Suppressor macrophage (primary cell): ENCODE data around the gene IFNGR2.
"Not testable (repeated sequence)": the region's sequence is repeated elsewhere in the genome, so short reads cannot be mapped to it uniquely, and the experiment has no call there.

Experiments used
- DNase-seq, 4 experiments: peaks; one replicate each; pipeline ENCODE4 v3.0.0-alpha.2; 2020 to 2022

IFNGR2 gene

GRCh38 chr21:33402001-33402979 lies 923 bp upstream of the IFNGR2 start:
- peak; percentile 94 to 98 (median 96) for DNase-seq

- peak; percentile 59 to 75 (median 70) for DNase-seq
Measured at GRCh38 chr21:33403786-33404585, 773 bp downstream of the IFNGR2 start.

GRCh38 chr21:33406493-33406892 lies 3.3 kb downstream of the IFNGR2 start:
- no peak for DNase-seq

- no peak for DNase-seq
Measured at GRCh38 chr21:33411949-33412430, 8.8 kb downstream of the IFNGR2 start.

- DNase-seq, result not testable (repeated sequence)
Measured at GRCh38 chr21:33412439-33412831, 9.2 kb downstream of the IFNGR2 start.

GRCh38 chr21:33412832-33413519 lies 9.8 kb downstream of the IFNGR2 start:
- DNase-seq, result no peak

GRCh38 chr21:33414068-33414467 lies 10.9 kb downstream of the IFNGR2 start:
- DNase-seq, result no peak

GRCh38 chr21:33414926-33415325 lies 11.7 kb downstream of the IFNGR2 start:
- DNase-seq, result no peak

GRCh38 chr21:33418691-33419090 lies 15.5 kb downstream of the IFNGR2 start:
- no peak for DNase-seq

GRCh38 chr21:33419538-33420123 lies 16.4 kb downstream of the IFNGR2 start:
- DNase-seq, result peak in 3 of 4 experiments; percentile 29 to 68 (median 52)

GRCh38 chr21:33421713-33422393 lies 18.6 kb downstream of the IFNGR2 start:
- DNase-seq, result no peak

- no peak for DNase-seq
Measured at GRCh38 chr21:33424214-33424613, 21.0 kb downstream of the IFNGR2 start.

- no peak for DNase-seq
Measured at GRCh38 chr21:33425825-33426224, 22.6 kb downstream of the IFNGR2 start.

GRCh38 chr21:33427051-33427450 lies 23.8 kb downstream of the IFNGR2 start:
- DNase-seq, result no peak

GRCh38 chr21:33428669-33429068 lies 25.5 kb downstream of the IFNGR2 start:
- DNase-seq, result no peak

GRCh38 chr21:33430858-33431257 lies 27.6 kb downstream of the IFNGR2 start:
- no peak for DNase-seq

GRCh38 chr21:33432496-33432895 lies 29.3 kb downstream of the IFNGR2 start:
- peak in 2 of 4 experiments; percentile 31 to 38 for DNase-seq

- DNase-seq, result no peak
Measured at GRCh38 chr21:33433001-33433400, 29.8 kb downstream of the IFNGR2 start.

- peak; percentile 75 to 89 (median 84) for DNase-seq
Measured at GRCh38 chr21:33433425-33434114, 30.4 kb downstream of the IFNGR2 start.

GRCh38 chr21:33434770-33435360 lies 31.7 kb downstream of the IFNGR2 start:
- DNase-seq, result peak; percentile 67 to 96 (median 87)
